A549 (cell line): ENCODE results near the gene COBL. TPM values are rescaled to one million over a fixed set of nuclear protein-coding genes. Genes with fewer than 3 reads are reported as not detected.

ENCODE experiments used
- ATAC-seq, 2 experiments: fragments of 200-7000 bp in 1 of 2; fragments of >200 bp in 1 of 2; cut with Nextera tagmentation in 1 of 2; cut with Tn5 transposase in 1 of 2; 3 replicates each; pipeline versions ENCODE4 v1.8.0 to v1.9.1; 2018 to 2020; ENCODE audit warnings: mild to moderate bottlenecking in 1 of 2, moderate library complexity in 1 of 2
- CTCF ChIA-PET: fragments of 300-600 bp; sonication (Branson Sonifier 250); formaldehyde crosslinking; extraction: SDS; loops from one replicate; lab custom pipeline; 2021; ENCODE audit warnings: antibody characterized with exemption, inconsistent platforms; lab: Yijun Ruan, JAX
- POLR2A ChIA-PET: fragments of 350-600 bp; formaldehyde crosslinking; extraction: SDS; loops from one replicate; lab custom pipeline; 2021; ENCODE audit warnings: antibody characterized with exemption, inconsistent platforms; lab: Yijun Ruan, JAX
- DNase-seq, 2 experiments: peaks; one replicate each; pipeline versions ENCODE4 v3.0.0 to v3.0.0-alpha.2; 2011 to 2016; ENCODE audit warnings: low read depth in 1 of 2, low spot score in 1 of 2
- FAIRE-seq: peaks from 2 replicates; lab custom pipeline; 2011; peaks lifted over from hg19 to GRCh38; lab: Jason Lieb, UNC
- H3K27ac ChIP-seq, 2 experiments: fragments of >200 bp; sonication (Bioruptor Twin); formaldehyde crosslinking; 3 replicates each; pipeline ENCODE4 v1.5.1; 2016 to 2017
- H3K4me1 ChIP-seq: fragments of >200 bp; sonication (Bioruptor Twin); formaldehyde crosslinking; 3 replicates; pipeline ENCODE4 v1.6.1; 2016
- H3K4me2 ChIP-seq: fragments of >200 bp; sonication (Bioruptor Twin); formaldehyde crosslinking; 3 replicates; pipeline ENCODE4 v1.6.1; 2016
- H3K4me3 ChIP-seq: fragments of >200 bp; sonication (Bioruptor Twin); formaldehyde crosslinking; 3 replicates; pipeline ENCODE4 v1.5.1; 2016
- H3K9me3 ChIP-seq: fragments of >200 bp; sonication (Bioruptor Twin); formaldehyde crosslinking; 3 replicates; pipeline ENCODE4 v1.6.1; 2016
- BHLHE40 ChIP-seq: IDR thresholded peaks from 2 replicates; pipeline ENCODE4 v1.6.1; 2012; ENCODE audit warnings: low read depth, low read length, inconsistent platforms
- CHD4 ChIP-seq: fragments of 200-600 bp; sonication (generic); IDR thresholded peaks from 2 replicates; pipeline ENCODE4 v1.6.1; 2016; ENCODE audit warnings: antibody characterized with exemption, mild to moderate bottlenecking, borderline replicate concordance
- CTCF ChIP-seq: fragments of >200 bp; sonication (Bioruptor Twin); formaldehyde crosslinking; IDR thresholded peaks from 3 replicates; pipeline ENCODE4 v1.5.1; 2016
- E2F6 ChIP-seq: IDR thresholded peaks from 2 replicates; pipeline ENCODE4 v1.6.1; 2012; ENCODE audit warnings: low read depth, borderline replicate concordance
- EHMT2 ChIP-seq: fragments of 200-600 bp; sonication (generic); IDR thresholded peaks from 2 replicates; pipeline ENCODE4 v1.6.1; 2016; ENCODE audit warnings: antibody characterized with exemption, low read depth, mild to moderate bottlenecking, moderate library complexity
- ELK1 ChIP-seq: fragments of 150-350 bp; IDR thresholded peaks from 2 replicates; pipeline ENCODE4 v1.6.1; 2014; ENCODE audit warnings: low read depth, mild to moderate bottlenecking, low read length
- ESRRA ChIP-seq: fragments of 150-350 bp; IDR thresholded peaks from 2 replicates; pipeline ENCODE4 v1.6.1; 2014; ENCODE audit warnings: mild to moderate bottlenecking, low read length, borderline replicate concordance
- FOSB ChIP-seq: fragments of 250-450 bp; sonication (Bioruptor Pico); IDR thresholded peaks from 2 replicates; pipeline ENCODE4 v1.5.0; 2020; ENCODE audit warnings: mild to moderate bottlenecking, moderate library complexity
- FOSL2 ChIP-seq, 2 experiments: fragments of 450-650 bp in 1 of 2; fragments of >200 bp in 1 of 2; sonication (Bioruptor Twin) in 1 of 2; formaldehyde crosslinking; IDR thresholded peaks; 2 replicates each; pipeline versions ENCODE4 v1.5.0 to v1.6.1; 2016 to 2020; ENCODE audit warnings: mild to moderate bottlenecking in 1 of 2, moderate library complexity in 1 of 2
- HDAC2 ChIP-seq: fragments of 200-600 bp; sonication (generic); IDR thresholded peaks from 2 replicates; pipeline ENCODE4 v1.6.1; 2016
- HES2 ChIP-seq: fragments of >200 bp; sonication (Bioruptor Twin); formaldehyde crosslinking; IDR thresholded peaks from 2 replicates; pipeline ENCODE4 v1.6.1; 2016
- HEYL ChIP-seq: fragments of 250-450 bp; sonication (Bioruptor Pico); IDR thresholded peaks from 2 replicates; pipeline ENCODE4 v1.8.0; 2021; ENCODE audit warnings: mild to moderate bottlenecking, moderate library complexity
- HOXB5 ChIP-seq: fragments of 250-450 bp; sonication (Bioruptor Pico); IDR thresholded peaks from 2 replicates; pipeline ENCODE4 v1.5.0; 2020; ENCODE audit warnings: mild to moderate bottlenecking, moderate library complexity
- JUNB ChIP-seq: fragments of >200 bp; sonication (Bioruptor Twin); formaldehyde crosslinking; IDR thresholded peaks from 2 replicates; pipeline ENCODE4 v1.6.1; 2016
- KDM5A ChIP-seq: fragments of 200-600 bp; sonication (generic); IDR thresholded peaks from 2 replicates; pipeline ENCODE4 v1.6.1; 2016; ENCODE audit warnings: antibody characterized with exemption, mild to moderate bottlenecking
- MAX ChIP-seq: IDR thresholded peaks from 2 replicates; pipeline ENCODE4 v1.6.1; 2012
- MAZ ChIP-seq: fragments of 150-350 bp; IDR thresholded peaks from 2 replicates; pipeline ENCODE4 v1.6.1; 2014; ENCODE audit warnings: antibody characterized with exemption, low read depth, low read length, borderline replicate concordance
- MYC ChIP-seq: IDR thresholded peaks from 2 replicates; pipeline ENCODE4 v1.6.1; 2012; ENCODE audit warnings: mild to moderate bottlenecking, inconsistent platforms, low read length, improper control_type of control experiment, borderline replicate concordance
- NFE2L2 ChIP-seq: fragments of 150-350 bp; conservative IDR thresholded peaks from 2 replicates; pipeline ENCODE4 v1.6.1; 2014; ENCODE audit warnings: low read length
- POLR2A ChIP-seq: IDR thresholded peaks from 2 replicates; pipeline ENCODE4 v1.6.1; 2012; ENCODE audit warnings: mild to moderate bottlenecking, low read length
- RAD21 ChIP-seq, 2 experiments: fragments of >200 bp in 1 of 2; sonication (Bioruptor Twin) in 1 of 2; formaldehyde crosslinking in 1 of 2; IDR thresholded peaks in 1 of 2; conservative IDR thresholded peaks in 1 of 2; 2 replicates in 1 of 2; 3 replicates in 1 of 2; pipeline ENCODE4 v1.6.1; 2012 to 2018; ENCODE audit warnings: inconsistent platforms in 1 of 2
- RARB ChIP-seq: fragments of 250-450 bp; sonication (Bioruptor Pico); IDR thresholded peaks from 2 replicates; pipeline ENCODE4 v1.8.0; 2021; ENCODE audit warnings: mild to moderate bottlenecking, moderate library complexity
- RCOR1 ChIP-seq: fragments of 150-350 bp; IDR thresholded peaks from 2 replicates; pipeline ENCODE4 v1.6.1; 2014; ENCODE audit warnings: antibody characterized with exemption, low read length, low read depth
- RFX5 ChIP-seq: fragments of 450-650 bp; IDR thresholded peaks from 2 replicates; pipeline ENCODE4 v1.7.1; 2014; ENCODE audit warnings: antibody characterized with exemption, mild to moderate bottlenecking, moderate library complexity
- RNF2 ChIP-seq: fragments of 200-600 bp; sonication (generic); IDR thresholded peaks from 2 replicates; pipeline ENCODE4 v1.6.1; 2016; ENCODE audit warnings: low read depth, mild to moderate bottlenecking, antibody characterized with exemption, moderate library complexity, borderline replicate concordance
- SMC3 ChIP-seq: fragments of >200 bp; sonication (Bioruptor Twin); formaldehyde crosslinking; IDR thresholded peaks from 3 replicates; pipeline ENCODE4 v1.6.1; 2018; ENCODE audit warnings: inconsistent platforms
- SREBF2 ChIP-seq: fragments of 450-650 bp; IDR thresholded peaks from 2 replicates; pipeline ENCODE4 v1.6.1; 2014; ENCODE audit warnings: mild to moderate bottlenecking, moderate library complexity
- TP53 ChIP-seq: fragments of 250-450 bp; sonication (Bioruptor Pico); IDR thresholded peaks from 2 replicates; pipeline ENCODE4 v1.5.0; 2021; ENCODE audit warnings: mild to moderate bottlenecking, moderate library complexity
- USF2 ChIP-seq: fragments of 450-650 bp; IDR thresholded peaks from 2 replicates; pipeline ENCODE4 v1.6.1; 2014; ENCODE audit warnings: antibody characterized with exemption
- ZFP36 ChIP-seq: fragments of 450-650 bp; IDR thresholded peaks from 2 replicates; pipeline ENCODE4 v1.6.1; 2014; ENCODE audit warnings: borderline replicate concordance; ENCODE audit not compliant: partially characterized antibody
- ZSCAN20 ChIP-seq: fragments of 250-450 bp; sonication (Bioruptor Pico); IDR thresholded peaks from 2 replicates; pipeline ENCODE4 v1.8.0; 2022; ENCODE audit warnings: mild to moderate bottlenecking, moderate library complexity
- WGBS: methylation state at CpG from one replicate; pipeline ENCODE4 v1.1.6; 2017; ENCODE audit errors: missing lambda C conversion rate; 5-methylcytosine and 5-hydroxymethylcytosine counted together
- polyA plus RNA-seq, 4 experiments: library from polyadenylated mRNA; depleted of rRNA in 3 of 4; stranded (reverse); fragments of >200 nt; fragmentation: RNase III in 1 of 4; extraction: RNeasy Plus Mini Kit Qiagen cat#74134 plus additional on column Dnase treatment in 1 of 4; gene quantifications; 2 replicates in 3 of 4; 3 replicates in 1 of 4; pipeline ENCODE4 v1.2.3, GENCODE V29; 2011 to 2017

Gene COBL
- polyA plus RNA-seq, 2 of the 4 experiments (the other 2 are of a cell fraction): 1.5 to 7.4 TPM

GRCh38 chr7:51279391-51280023, 37.1 kb downstream of the COBL start:
- no peak for DNase-seq
- 74% methylated on average over 6 of the region's 6 CpGs for WGBS
- Histone ChIP-seq H3K4me3 (no peak overlapping the region), H3K9me3 (no peaks in the 10 kb centered on the region; the same call in 2 of the 3 replicates), H3K27ac (no peak overlapping the region), H3K4me1 (no peaks in the 10 kb centered on the region), H3K4me2 (no peak overlapping the region)
- TF ChIP-seq HES2 (no peak), BHLHE40 (no peak), SREBF2 (no peak), FOSB (no peak), ESRRA (no peak), MYC (no peak), RAD21 (conservative IDR thresholded peaks at IDR 0.05 in 1 of 2, IDR thresholded peaks at IDR 0.05 in 1 of 2) (no peak), RNF2 (no peak), ZFP36 (no peak), RARB (CRISPR knock-in tag) (no peak), CHD4 (no peak), E2F6 (no peak), RFX5 (no peak), POLR2A (no peak), RCOR1 (no peak), CTCF (no peak), ZSCAN20 (CRISPR knock-in tag) (no peak), USF2 (no peak), FOSL2 (IDR thresholded peaks at IDR 0.05) (no peak), FOSL2 (CRISPR knock-in tag; IDR thresholded peaks at IDR 0.05) (no peak)
- ChIA-PET POLR2A (no interaction called here), CTCF (no interaction called here)
- no peak for FAIRE-seq
- no peak for ATAC-seq

GRCh38 chr7:51278797-51279196, 37.8 kb downstream of the COBL start:
- H3K9me3 ChIP-seq: no peaks in the 10 kb centered on the region
- no peaks in the 10 kb centered on the region for H3K4me1 ChIP-seq
- ChIA-PET POLR2A (interaction anchor here (0.6 kb wide), 1 partner anchor 50 kb away, joined by 4 read pairs; no protein-coding TSS in a partner anchor), CTCF (no interaction called here)
- ATAC-seq (no peak), DNase-seq (no peak), FAIRE-seq (no peak)
- no peak overlapping the region for H3K4me3 ChIP-seq
- H3K4me2 ChIP-seq: no peak overlapping the region
- no peak overlapping the region for H3K27ac ChIP-seq
- 55% methylated on average over 6 of the region's 6 CpGs for WGBS
- TF ChIP-seq ELK1 (no peak), CHD4 (no peak), EHMT2 (no peak), SREBF2 (no peak), HDAC2 (no peak), TP53 (CRISPR knock-in tag) (no peak), HOXB5 (CRISPR knock-in tag) (no peak), HEYL (CRISPR knock-in tag) (no peak), MAX (no peak), USF2 (no peak), KDM5A (no peak), SMC3 (no peak), JUNB (no peak), MAZ (no peak), NFE2L2 (no peak)
